H9 (cell line): ENCODE results near the gene SHANK1. TPM values are rescaled to one million over a fixed set of nuclear protein-coding genes. Genes with fewer than 3 reads are reported as not detected.

Source experiments
- DNase-seq: peaks from one replicate; pipeline ENCODE4 v3.0.0-alpha.2; 2017
- H2AFZ ChIP-seq: one replicate; pipeline ENCODE4 v1.6.1; 2013; ENCODE audit warnings: mild to moderate bottlenecking, low read length, control low read depth, moderate library complexity
- H2AK5ac ChIP-seq: 2 replicates; pipeline ENCODE4 v1.6.1; 2013; ENCODE audit warnings: low read length, control low read depth, mixed read lengths; ENCODE audit not compliant: insufficient read length
- H2BK120ac ChIP-seq: one replicate; pipeline ENCODE4 v1.6.1; 2013; ENCODE audit warnings: low read depth, mild to moderate bottlenecking, low read length, control low read depth, inconsistent platforms; ENCODE audit not compliant: poor library complexity, severe bottlenecking
- H2BK12ac ChIP-seq: 2 replicates; pipeline ENCODE4 v1.6.1; 2013; ENCODE audit warnings: low read length, control low read depth, mixed read lengths, low read depth; ENCODE audit not compliant: insufficient read length
- H2BK15ac ChIP-seq: 2 replicates; pipeline ENCODE4 v1.6.1; 2013; ENCODE audit warnings: low read depth, low read length, control low read depth
- H2BK20ac ChIP-seq: one replicate; pipeline ENCODE4 v1.6.1; 2013; ENCODE audit warnings: low read depth, mild to moderate bottlenecking, low read length, control low read depth, inconsistent platforms; ENCODE audit not compliant: poor library complexity, severe bottlenecking
- H2BK5ac ChIP-seq: 2 replicates; pipeline ENCODE4 v1.6.1; 2013; ENCODE audit warnings: low read length, control low read depth, mixed read lengths; ENCODE audit not compliant: insufficient read length
- H3K14ac ChIP-seq: 2 replicates; pipeline ENCODE4 v1.6.1; 2013; ENCODE audit warnings: low read length, control low read depth; ENCODE audit not compliant: insufficient read depth
- H3K18ac ChIP-seq: 2 replicates; pipeline ENCODE4 v1.6.1; 2013; ENCODE audit warnings: low read depth, mild to moderate bottlenecking, mixed read lengths, low read length, control low read depth; ENCODE audit not compliant: insufficient read length
- H3K23ac ChIP-seq: 2 replicates; pipeline ENCODE4 v1.6.1; 2013; ENCODE audit warnings: low read length, control low read depth, mixed read lengths, low read depth; ENCODE audit not compliant: insufficient read length
- H3K23me2 ChIP-seq: 2 replicates; pipeline ENCODE4 v1.6.1; 2013; ENCODE audit warnings: low read depth, mild to moderate bottlenecking, mixed read lengths, low read length, control low read depth; ENCODE audit not compliant: insufficient read length, poor library complexity, severe bottlenecking
- H3K27ac ChIP-seq: 2 replicates; pipeline ENCODE4 v1.5.1; 2013; ENCODE audit warnings: low read length, control low read depth, mixed read lengths, low read depth; ENCODE audit not compliant: insufficient read length
- H3K27me3 ChIP-seq: 2 replicates; pipeline ENCODE4 v1.6.1; 2013; ENCODE audit warnings: low read length, control low read depth, inconsistent platforms; ENCODE audit not compliant: insufficient read depth
- H3K4ac ChIP-seq: 2 replicates; pipeline ENCODE4 v1.6.1; 2013; ENCODE audit warnings: low read depth, mild to moderate bottlenecking, control low read depth, inconsistent platforms, low read length, moderate library complexity
- H3K4me1 ChIP-seq: 2 replicates; pipeline ENCODE4 v1.6.1; 2013; ENCODE audit warnings: low read length, control low read depth, inconsistent platforms; ENCODE audit not compliant: insufficient read depth
- H3K4me2 ChIP-seq: 2 replicates; pipeline ENCODE4 v1.6.1; 2013; ENCODE audit warnings: low read length, control low read depth, mixed read lengths; ENCODE audit not compliant: insufficient read length, insufficient read depth
- H3K56ac ChIP-seq: 2 replicates; pipeline ENCODE4 v1.6.1; 2013; ENCODE audit warnings: low read depth, mild to moderate bottlenecking, mixed read lengths, low read length, control low read depth; ENCODE audit not compliant: insufficient read length
- H3K79me1 ChIP-seq: 2 replicates; pipeline ENCODE4 v1.6.1; 2013; ENCODE audit warnings: low read depth, mild to moderate bottlenecking, moderate library complexity, low read length, control low read depth, inconsistent platforms; ENCODE audit not compliant: insufficient read depth, poor library complexity, severe bottlenecking
- H3K79me2 ChIP-seq: 2 replicates; pipeline ENCODE4 v1.6.1; 2013; ENCODE audit warnings: low read length, control low read depth, inconsistent platforms; ENCODE audit not compliant: insufficient read depth
- H3K9ac ChIP-seq: 2 replicates; pipeline ENCODE4 v1.6.1; 2013; ENCODE audit warnings: low read length, control low read depth, mixed read lengths; ENCODE audit not compliant: insufficient read length; ENCODE audit errors: extremely low read depth
- H3K9me3 ChIP-seq: one replicate; pipeline ENCODE4 v1.6.1; 2013; ENCODE audit warnings: low read depth, low read length, inconsistent platforms; ENCODE audit not compliant: control insufficient read depth
- H3T11ph ChIP-seq: one replicate; pipeline ENCODE4 v1.6.1; 2013; ENCODE audit warnings: mild to moderate bottlenecking, low read length, control low read depth, inconsistent platforms
- H4K20me1 ChIP-seq: one replicate; pipeline ENCODE4 v1.6.1; 2013; ENCODE audit not compliant: control insufficient read depth, insufficient read length, insufficient read depth
- H4K5ac ChIP-seq: 2 replicates; pipeline ENCODE4 v1.6.1; 2013; ENCODE audit warnings: low read depth, mild to moderate bottlenecking, mixed read lengths, low read length, control low read depth; ENCODE audit not compliant: insufficient read length
- H4K8ac ChIP-seq: replicated peaks from 2 replicates; pipeline ENCODE4 v1.6.1; 2013; ENCODE audit warnings: low read length, control low read depth, mixed read lengths, low read depth; ENCODE audit not compliant: insufficient read length
- H4K91ac ChIP-seq: 2 replicates; pipeline ENCODE4 v1.6.1; 2013; ENCODE audit warnings: low read depth, mild to moderate bottlenecking, moderate library complexity, mixed read lengths, low read length, control low read depth; ENCODE audit not compliant: insufficient read length
- H3K27ac Mint-ChIP-seq, 3 experiments: 2 replicates in 2 of 3; 3 replicates in 1 of 3; pipeline ENCODE4 v1.8.0; 2020 to 2021; ENCODE audit warnings: mixed read lengths in 3 of 3, mild to moderate bottlenecking in 1 of 3, moderate library complexity in 1 of 3
- H3K27me3 Mint-ChIP-seq: 2 replicates; pipeline ENCODE4 v1.8.0; 2021; ENCODE audit warnings: low read depth, mild to moderate bottlenecking, moderate library complexity, mixed read lengths
- H3K36me3 Mint-ChIP-seq, 3 experiments: 2 replicates in 2 of 3; 3 replicates in 1 of 3; pipeline ENCODE4 v1.8.0; 2020 to 2021; ENCODE audit warnings: low read depth in 3 of 3, mixed read lengths in 3 of 3; ENCODE audit not compliant: insufficient read depth in 1 of 3
- H3K4me1 Mint-ChIP-seq, 2 experiments: 2 replicates each; pipeline ENCODE4 v1.8.0; 2020; ENCODE audit warnings: mixed read lengths in 2 of 2
- H3K4me3 Mint-ChIP-seq, 2 experiments: 2 replicates in 1 of 2; 3 replicates in 1 of 2; pipeline ENCODE4 v1.8.0; 2020 to 2021; ENCODE audit warnings: mild to moderate bottlenecking in 2 of 2, mixed read lengths in 2 of 2, moderate library complexity in 1 of 2
- H3K9me3 Mint-ChIP-seq, 2 experiments: 2 replicates in 1 of 2; 3 replicates in 1 of 2; pipeline ENCODE4 v1.8.0; 2020; ENCODE audit warnings: mild to moderate bottlenecking in 2 of 2, mixed read lengths in 2 of 2, moderate library complexity in 1 of 2
- CTCF ChIP-seq: fragments of 200-600 bp; sonication (generic); conservative IDR thresholded peaks from 3 replicates; pipeline ENCODE4 v1.8.0; 2021; ENCODE audit warnings: antibody characterized with exemption, mild to moderate bottlenecking
- WGBS: extraction: QIAGEN DNeasy Blood & Tissue Kit; methylation state at CpG from one replicate; pipeline ENCODE4 v1.1.7; 2013; ENCODE audit warnings: missing lambda C conversion rate, low lambda C conversion rate, mixed read lengths; ENCODE audit not compliant: insufficient read length; ENCODE audit errors: extremely low coverage; 5-methylcytosine and 5-hydroxymethylcytosine counted together
- total RNA-seq: library from RNA; stranded (reverse); gene quantifications from 2 replicates; pipeline ENCODE4 v1.2.1, GENCODE V29; 2021

Gene SHANK1
- total RNA-seq, 1 experiment from 2014 or later, result 1.7 TPM

GRCh38 chr19:50695251-50696093, 24.1 kb downstream of the SHANK1 start:
- Histone ChIP-seq H2BK5ac (no peak overlapping the region), H4K5ac (no peak overlapping the region), H3K23me2 (peaks cover 9% of the 10 kb centered on the region), H2BK15ac (no peak overlapping the region), H4K91ac (no peak overlapping the region), H3K4me2 (peak overlapping the region; percentile 61), H2BK120ac (no peak overlapping the region), H3K18ac (no peak overlapping the region), H3K79me1 (no peaks in the 10 kb centered on the region), H4K20me1 (peaks cover 2% of the 10 kb centered on the region), H3K79me2 (no peaks in the 10 kb centered on the region), H3K56ac (no peak overlapping the region), H3K27ac (no peak overlapping the region), H2AK5ac (no peak overlapping the region), H2BK12ac (no peak overlapping the region), H4K8ac (no peak overlapping the region), H3K27me3 (peaks cover 40% of the 10 kb centered on the region; the same call in 1 of the 2 replicates), H2BK20ac (no peak overlapping the region), H2AFZ (no peak overlapping the region), H3K4me1 (peaks cover 3% of the 10 kb centered on the region; the same call in 1 of the 2 replicates), H3K9me3 (no peaks in the 10 kb centered on the region), H3K4ac (no peak overlapping the region), H3K23ac (no peak overlapping the region), H3K9ac (no peak overlapping the region), H3K14ac (no peak overlapping the region; the same call in 1 of the 2 replicates), H3T11ph (no peak overlapping the region)
- Mint-ChIP-seq H3K36me3 (no peaks in the 10 kb centered on the region), H3K9me3 (no peaks in the 10 kb centered on the region), H3K4me3 (peak overlapping the region; percentile 57 to 75), H3K4me1 (peaks cover 3 to 29% of the 10 kb centered on the region in 2 experiments), H3K27me3 (peaks cover 92% of the 10 kb centered on the region), H3K27ac (no peak overlapping the region)
- DNase-seq, result no peak
- no peak for TF ChIP-seq CTCF
- no CpG with 5 or more reads among the region's 81 CpGs for WGBS
